HG02623 (cell line): Measurements from ENCODE around the gene HYAL2.
"Not testable (repeated sequence)": the region's sequence is repeated elsewhere in the genome, so short reads cannot be mapped to it uniquely, and the experiment has no call there.

ENCODE experiments used
- ATAC-seq: cut with Tn5 transposase; IDR thresholded peaks from one replicate; pipeline ENCODE4 v1.9.1; 2021; ENCODE audit warnings: moderate library complexity; ENCODE audit not compliant: unreplicated experiment

HYAL2 gene

DNA sequence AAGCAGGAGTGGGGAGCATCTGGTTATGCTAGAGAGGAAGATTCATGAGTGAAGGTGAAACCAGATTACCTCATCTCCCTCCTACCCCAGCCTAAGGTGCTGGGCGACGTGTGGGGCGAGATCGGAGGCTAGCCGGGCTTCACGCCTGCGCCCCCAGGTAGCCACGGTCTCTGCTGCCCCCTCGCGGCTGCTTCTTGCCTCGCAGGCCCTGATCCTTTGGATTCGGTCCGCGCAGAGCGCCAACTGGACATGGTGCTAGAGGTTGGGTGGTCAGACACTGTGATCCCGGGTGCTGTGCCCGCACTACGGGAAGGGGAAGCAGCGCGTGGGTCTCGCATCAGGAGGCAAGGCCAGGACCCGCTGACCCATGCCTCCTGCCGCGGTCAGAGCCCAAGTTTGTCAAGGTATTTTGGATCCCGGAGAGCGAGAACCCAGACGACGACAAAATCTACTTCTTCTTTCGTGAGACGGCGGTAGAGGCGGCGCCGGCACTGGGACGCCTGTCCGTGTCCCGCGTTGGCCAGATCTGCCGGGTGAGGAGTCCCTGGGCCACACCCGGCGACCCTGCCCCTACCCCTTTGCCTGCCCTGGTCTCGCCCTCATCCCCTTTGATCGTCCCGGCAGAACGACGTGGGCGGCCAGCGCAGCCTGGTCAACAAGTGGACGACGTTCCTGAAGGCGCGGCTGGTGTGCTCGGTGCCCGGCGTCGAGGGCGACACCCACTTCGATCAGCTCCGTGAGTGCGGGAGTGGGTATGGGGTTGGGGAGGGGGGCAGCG, 49.4 kb downstream of the HYAL2 start:
- peak; percentile 72 for ATAC-seq

DNA sequence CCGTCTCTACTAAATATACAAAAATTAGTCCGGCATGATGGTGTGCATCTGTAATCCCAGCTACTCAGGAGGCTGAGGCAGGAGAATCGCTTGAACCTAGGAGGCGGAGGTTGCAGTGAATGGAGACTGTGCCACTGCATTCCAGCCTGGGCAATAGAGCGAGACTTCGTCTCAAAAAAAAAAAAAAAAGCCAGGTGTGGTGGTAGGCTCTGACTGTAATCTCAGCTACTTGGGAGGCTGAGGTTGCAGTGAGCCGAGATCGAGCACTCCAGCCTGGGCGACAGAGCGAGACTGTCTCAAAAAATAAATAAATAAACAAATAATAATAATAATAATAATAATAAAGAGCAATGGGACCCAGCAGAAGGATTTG, 50.0 kb downstream of the HYAL2 start:
- not testable (repeated sequence) for ATAC-seq

DNA sequence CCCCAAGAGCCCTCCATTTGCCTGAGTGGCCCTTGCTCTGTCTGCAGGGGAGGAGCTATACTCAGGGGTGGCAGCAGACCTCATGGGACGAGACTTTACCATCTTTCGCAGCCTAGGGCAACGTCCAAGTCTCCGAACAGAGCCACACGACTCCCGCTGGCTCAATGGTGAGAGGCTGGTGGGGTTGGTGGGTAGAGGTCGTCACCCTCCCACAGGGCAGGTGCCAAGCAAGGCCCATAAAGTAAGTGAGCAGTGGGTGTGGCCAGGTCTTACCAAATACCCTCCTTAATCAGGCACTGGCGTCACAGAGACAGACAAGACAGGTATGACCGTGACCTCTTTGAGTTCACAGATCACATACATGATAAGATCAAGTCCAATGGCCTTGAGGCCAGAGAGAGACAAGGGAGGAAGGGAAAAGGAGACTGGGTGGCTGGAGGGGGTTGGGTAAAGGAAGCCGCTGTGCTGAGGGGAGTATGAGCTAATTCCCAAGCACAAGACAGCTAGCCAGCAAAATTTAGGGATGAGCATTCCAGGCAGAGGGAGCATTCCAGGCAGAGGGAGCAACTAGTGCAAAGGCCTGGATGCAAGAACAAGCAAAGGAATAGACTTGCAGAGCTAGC, 51.1 kb downstream of the HYAL2 start:
- no peak for ATAC-seq

DNA sequence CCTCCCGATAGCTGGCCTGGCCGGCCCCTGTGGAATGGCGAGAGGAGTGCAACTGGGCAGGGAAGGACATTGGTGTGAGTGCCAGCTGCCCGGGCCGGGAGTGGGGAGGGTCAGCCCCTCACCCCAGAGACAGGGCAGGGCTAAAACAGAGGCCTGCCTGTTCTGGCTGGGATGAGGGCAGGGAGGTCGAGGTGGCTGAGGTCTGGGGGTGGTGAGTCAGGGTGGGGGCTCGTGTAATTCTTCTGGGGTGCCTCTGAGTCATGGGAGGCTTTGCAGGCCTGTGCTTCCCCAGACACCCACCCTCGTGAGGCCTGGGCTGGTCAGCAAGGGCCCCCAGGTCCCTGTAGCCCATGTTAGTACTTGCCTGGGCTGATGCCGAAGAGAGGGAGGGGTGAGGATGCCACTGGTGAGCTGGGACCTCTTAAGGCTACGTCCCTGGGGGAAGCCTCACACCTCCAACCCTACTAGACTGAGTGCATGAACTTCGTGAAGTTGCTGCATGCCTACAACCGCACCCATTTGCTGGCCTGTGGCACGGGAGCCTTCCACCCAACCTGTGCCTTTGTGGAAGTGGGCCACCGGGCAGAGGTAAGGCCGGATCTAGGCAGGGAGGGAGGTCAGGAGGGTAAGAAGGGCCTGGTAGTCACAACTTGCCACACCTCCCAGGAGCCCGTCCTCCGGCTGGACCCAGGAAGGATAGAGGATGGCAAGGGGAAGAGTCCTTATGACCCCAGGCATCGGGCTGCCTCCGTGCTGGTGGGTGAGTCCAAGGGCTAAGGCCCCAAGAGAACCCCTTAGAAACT, 51.9 kb downstream of the HYAL2 start:
- ATAC-seq = no peak

DNA sequence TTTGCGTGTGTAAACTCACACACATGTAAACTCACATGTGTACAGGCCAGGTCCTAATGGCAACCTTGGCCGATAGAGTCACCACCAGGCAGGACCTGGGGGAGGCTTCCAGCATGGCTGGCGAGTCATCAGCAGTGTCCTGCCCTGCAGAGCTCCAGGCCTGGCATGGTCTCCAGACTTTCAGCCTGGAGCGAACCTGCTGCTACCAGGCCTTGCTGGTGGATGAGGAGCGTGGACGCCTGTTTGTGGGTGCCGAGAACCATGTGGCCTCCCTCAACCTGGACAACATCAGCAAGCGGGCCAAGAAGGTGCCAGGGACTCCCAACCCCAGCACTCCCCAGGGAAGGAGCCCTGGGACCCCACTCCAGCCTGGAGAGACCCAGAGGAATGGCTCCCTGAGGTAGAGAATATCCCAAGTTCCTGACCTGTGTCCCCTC, 52.5 kb downstream of the HYAL2 start:
- no peak for ATAC-seq

DNA sequence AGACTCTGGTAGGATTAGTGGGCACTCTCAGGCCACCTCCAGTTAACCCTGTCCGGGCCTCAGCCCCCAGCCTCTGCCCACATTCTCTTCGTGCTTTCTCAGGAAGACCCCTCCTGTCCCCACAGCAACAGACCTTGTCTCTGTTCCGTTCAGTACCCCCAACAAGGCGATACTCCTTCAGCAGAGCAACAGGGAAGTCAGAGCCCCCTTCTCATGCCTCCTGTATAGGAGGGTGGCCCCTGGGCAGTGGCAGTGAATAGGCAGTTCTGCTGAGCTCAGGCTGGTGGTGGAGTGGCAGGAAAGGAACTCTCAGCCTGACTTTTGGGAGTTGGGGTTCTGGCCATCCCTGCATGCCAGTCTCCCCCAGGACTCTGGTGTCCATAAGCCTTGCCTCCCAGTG, 53.1 kb downstream of the HYAL2 start:
- no peak for ATAC-seq

DNA sequence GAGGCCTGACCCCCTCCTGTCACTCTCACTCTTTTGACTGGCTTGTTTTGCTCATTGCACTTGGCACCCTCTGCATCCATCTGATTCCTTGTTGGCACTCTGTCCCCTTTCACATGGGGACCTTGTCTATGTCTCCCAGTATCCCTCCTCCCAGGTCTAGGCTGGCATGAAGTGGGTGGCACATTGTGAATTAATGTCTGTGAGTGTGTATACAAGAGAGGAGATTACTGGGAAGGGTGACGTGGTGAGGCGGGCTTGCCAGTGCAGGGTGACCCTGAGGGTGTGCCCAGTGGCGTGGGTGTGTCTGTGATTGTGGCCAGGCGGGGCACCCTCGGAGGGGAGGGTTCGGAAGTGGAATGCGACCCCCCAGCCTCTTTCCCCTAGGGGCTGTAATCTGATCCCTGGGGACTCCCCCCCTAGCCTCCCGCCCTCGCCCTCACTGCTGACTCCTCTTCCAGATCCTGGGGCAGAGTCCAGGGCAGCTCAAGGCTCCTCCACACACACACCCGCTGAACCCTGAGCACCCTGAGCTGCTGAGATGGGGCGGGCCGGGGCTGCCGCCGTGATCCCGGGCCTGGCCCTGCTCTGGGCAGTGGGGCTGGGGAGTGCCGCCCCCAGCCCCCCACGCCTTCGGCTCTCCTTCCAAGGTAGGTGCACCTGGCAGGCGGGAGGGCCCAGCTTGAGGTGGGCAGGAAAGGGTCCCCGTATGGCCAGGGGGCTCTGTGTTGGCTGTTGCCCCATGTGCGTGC, 53.7 kb downstream of the HYAL2 start, which contains the start of gene SEMA3B:
Gene SEMA3B, plus strand, starts transcription at position 445 of the 749 bp plus-strand sequence. Its CDS starts 94 bp downstream, at position 539.
- no peak for ATAC-seq

DNA sequence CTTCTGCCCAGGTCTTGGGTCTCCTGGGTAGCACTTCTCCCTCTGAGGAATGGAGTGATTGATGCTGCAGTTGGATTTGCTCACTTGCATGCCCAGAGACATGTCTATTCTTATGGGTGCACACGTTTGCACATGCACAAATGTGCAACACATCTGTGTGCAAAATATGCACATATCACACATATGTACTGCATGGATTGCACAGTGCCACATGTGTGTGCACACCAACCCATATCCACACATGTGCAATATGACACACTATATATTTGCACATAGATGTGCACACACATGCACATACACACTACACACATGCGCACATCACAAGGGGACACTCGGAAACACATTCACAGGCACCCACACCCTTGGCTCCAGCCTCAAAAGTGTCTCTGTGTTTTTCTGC, 54.3 kb downstream of the HYAL2 start:
- no peak for ATAC-seq
